ENCODE measurements around the gene CRACDL.
A peak's percentile ranks its signal among the peaks of the same experiment; 100 is the strongest.

The CRACDL gene

GRCh38 chr2:98926601-98927000, 9.4 kb downstream of the CRACDL start:
- Histone ChIP-seq H2AFZ (ENCODE audit: low read length, unreplicated experiment) (no peak overlapping the region), H3K4me3 (ENCODE audit: low read depth, low read length) (no peak overlapping the region), H3K27ac (ENCODE audit: low read depth, low read length) (no peak overlapping the region), H3K27me3 (ENCODE audit: insufficient read depth, low read length) (no peaks in the 10 kb centered on the region), H3K4me1 (ENCODE audit: control insufficient read depth, insufficient read depth, low read length, unreplicated experiment) (peaks cover 4% of the 10 kb centered on the region), H3K79me2 (ENCODE audit: control insufficient read depth, insufficient read depth, low read length, unreplicated experiment) (no peaks in the 10 kb centered on the region), H3K36me3 (ENCODE audit: insufficient read depth, low read length) (no peaks in the 10 kb centered on the region)

- no peaks in the 10 kb centered on the region for H3K27me3 ChIP-seq (ENCODE audit: insufficient read depth, low read length)
- peaks cover 4% of the 10 kb centered on the region for H3K4me1 ChIP-seq (ENCODE audit: control insufficient read depth, insufficient read depth, low read length, unreplicated experiment)
- no peaks in the 10 kb centered on the region for H3K79me2 ChIP-seq (ENCODE audit: control insufficient read depth, insufficient read depth, low read length, unreplicated experiment)
- H2AFZ ChIP-seq (ENCODE audit: low read length, unreplicated experiment) = no peak overlapping the region
- H3K36me3 ChIP-seq (ENCODE audit: insufficient read depth, low read length) = no peaks in the 10 kb centered on the region
- H3K27ac ChIP-seq (ENCODE audit: low read depth, low read length) = no peak overlapping the region
- no peak overlapping the region for H3K4me3 ChIP-seq (ENCODE audit: low read depth, low read length)
Measured at GRCh38 chr2:98924910-98925309, 11.1 kb downstream of the CRACDL start.

- Histone ChIP-seq H3K27ac (ENCODE audit: low read depth, low read length) (no peak overlapping the region), H3K36me3 (ENCODE audit: insufficient read depth, low read length) (no peaks in the 10 kb centered on the region), H3K4me1 (ENCODE audit: control insufficient read depth, insufficient read depth, low read length, unreplicated experiment) (peaks cover 4% of the 10 kb centered on the region), H2AFZ (ENCODE audit: low read length, unreplicated experiment) (no peak overlapping the region), H3K79me2 (ENCODE audit: control insufficient read depth, insufficient read depth, low read length, unreplicated experiment) (no peaks in the 10 kb centered on the region), H3K4me3 (ENCODE audit: low read depth, low read length) (no peak overlapping the region), H3K27me3 (ENCODE audit: insufficient read depth, low read length) (no peaks in the 10 kb centered on the region)
Measured at GRCh38 chr2:98924038-98924830, 11.8 kb downstream of the CRACDL start.

GRCh38 chr2:98923244-98923940, 12.6 kb downstream of the CRACDL start:
- peaks cover 4% of the 10 kb centered on the region for H3K4me1 ChIP-seq (ENCODE audit: control insufficient read depth, insufficient read depth, low read length, unreplicated experiment)
- no peak overlapping the region for H3K27ac ChIP-seq (ENCODE audit: low read depth, low read length)
- no peak overlapping the region for H3K4me3 ChIP-seq (ENCODE audit: low read depth, low read length)
- H3K27me3 ChIP-seq (ENCODE audit: insufficient read depth, low read length) = no peaks in the 10 kb centered on the region
- no peak overlapping the region for H2AFZ ChIP-seq (ENCODE audit: low read length, unreplicated experiment)
- no peaks in the 10 kb centered on the region for H3K36me3 ChIP-seq (ENCODE audit: insufficient read depth, low read length)
- no peaks in the 10 kb centered on the region for H3K79me2 ChIP-seq (ENCODE audit: control insufficient read depth, insufficient read depth, low read length, unreplicated experiment)

- no peak overlapping the region for H3K27ac ChIP-seq (ENCODE audit: low read depth, low read length)
- no peak overlapping the region for H3K4me3 ChIP-seq (ENCODE audit: low read depth, low read length)
- H3K79me2 ChIP-seq (ENCODE audit: control insufficient read depth, insufficient read depth, low read length, unreplicated experiment) = no peaks in the 10 kb centered on the region
- H3K4me1 ChIP-seq (ENCODE audit: control insufficient read depth, insufficient read depth, low read length, unreplicated experiment) = peaks cover 16% of the 10 kb centered on the region
- H3K36me3 ChIP-seq (ENCODE audit: insufficient read depth, low read length) = no peaks in the 10 kb centered on the region
- H2AFZ ChIP-seq (ENCODE audit: low read length, unreplicated experiment) = no peak overlapping the region
- H3K27me3 ChIP-seq (ENCODE audit: insufficient read depth, low read length) = no peaks in the 10 kb centered on the region
Measured at GRCh38 chr2:98921062-98921461, 15.0 kb downstream of the CRACDL start.

- Histone ChIP-seq H3K36me3 (ENCODE audit: insufficient read depth, low read length) (no peaks in the 10 kb centered on the region), H3K79me2 (ENCODE audit: control insufficient read depth, insufficient read depth, low read length, unreplicated experiment) (no peaks in the 10 kb centered on the region), H3K27ac (ENCODE audit: low read depth, low read length) (peak overlapping the region; percentile 83), H3K4me3 (ENCODE audit: low read depth, low read length) (no peak overlapping the region), H3K27me3 (ENCODE audit: insufficient read depth, low read length) (no peaks in the 10 kb centered on the region), H3K4me1 (ENCODE audit: control insufficient read depth, insufficient read depth, low read length, unreplicated experiment) (peaks cover 54% of the 10 kb centered on the region), H2AFZ (ENCODE audit: low read length, unreplicated experiment) (no peak overlapping the region)
Measured at GRCh38 chr2:98917031-98917471, 19.0 kb downstream of the CRACDL start.

- Histone ChIP-seq H2AFZ (ENCODE audit: low read length, unreplicated experiment) (no peak overlapping the region), H3K4me3 (ENCODE audit: low read depth, low read length) (no peak overlapping the region), H3K79me2 (ENCODE audit: control insufficient read depth, insufficient read depth, low read length, unreplicated experiment) (no peaks in the 10 kb centered on the region), H3K36me3 (ENCODE audit: insufficient read depth, low read length) (no peaks in the 10 kb centered on the region), H3K27ac (ENCODE audit: low read depth, low read length) (peak overlapping the region; percentile 83), H3K4me1 (ENCODE audit: control insufficient read depth, insufficient read depth, low read length, unreplicated experiment) (peaks cover 66% of the 10 kb centered on the region), H3K27me3 (ENCODE audit: insufficient read depth, low read length) (no peaks in the 10 kb centered on the region)
Measured at GRCh38 chr2:98915751-98916358, 20.2 kb downstream of the CRACDL start.

- Histone ChIP-seq H3K27ac (ENCODE audit: low read depth, low read length) (peak overlapping the region; percentile 83), H2AFZ (ENCODE audit: low read length, unreplicated experiment) (no peak overlapping the region), H3K4me1 (ENCODE audit: control insufficient read depth, insufficient read depth, low read length, unreplicated experiment) (peaks cover 72% of the 10 kb centered on the region), H3K27me3 (ENCODE audit: insufficient read depth, low read length) (no peaks in the 10 kb centered on the region), H3K36me3 (ENCODE audit: insufficient read depth, low read length) (no peaks in the 10 kb centered on the region), H3K79me2 (ENCODE audit: control insufficient read depth, insufficient read depth, low read length, unreplicated experiment) (no peaks in the 10 kb centered on the region), H3K4me3 (ENCODE audit: low read depth, low read length) (no peak overlapping the region)
Measured at GRCh38 chr2:98914713-98915580, 21.1 kb downstream of the CRACDL start.

GRCh38 chr2:98913916-98914712, 21.9 kb downstream of the CRACDL start:
- Histone ChIP-seq H2AFZ (ENCODE audit: low read length, unreplicated experiment) (no peak overlapping the region), H3K4me3 (ENCODE audit: low read depth, low read length) (no peak overlapping the region), H3K27me3 (ENCODE audit: insufficient read depth, low read length) (no peaks in the 10 kb centered on the region), H3K27ac (ENCODE audit: low read depth, low read length) (no peak overlapping the region), H3K36me3 (ENCODE audit: insufficient read depth, low read length) (no peaks in the 10 kb centered on the region), H3K4me1 (ENCODE audit: control insufficient read depth, insufficient read depth, low read length, unreplicated experiment) (peaks cover 81% of the 10 kb centered on the region), H3K79me2 (ENCODE audit: control insufficient read depth, insufficient read depth, low read length, unreplicated experiment) (no peaks in the 10 kb centered on the region)

Data from ACC112 (cell line).